ENCODE results near the gene IGSF23. TPM values are rescaled to one million over a fixed set of nuclear protein-coding genes. Genes with fewer than 3 reads are reported as not detected.

Gene IGSF23
- total RNA-seq, 1 experiment from 2014 or later = not detected

DNA sequence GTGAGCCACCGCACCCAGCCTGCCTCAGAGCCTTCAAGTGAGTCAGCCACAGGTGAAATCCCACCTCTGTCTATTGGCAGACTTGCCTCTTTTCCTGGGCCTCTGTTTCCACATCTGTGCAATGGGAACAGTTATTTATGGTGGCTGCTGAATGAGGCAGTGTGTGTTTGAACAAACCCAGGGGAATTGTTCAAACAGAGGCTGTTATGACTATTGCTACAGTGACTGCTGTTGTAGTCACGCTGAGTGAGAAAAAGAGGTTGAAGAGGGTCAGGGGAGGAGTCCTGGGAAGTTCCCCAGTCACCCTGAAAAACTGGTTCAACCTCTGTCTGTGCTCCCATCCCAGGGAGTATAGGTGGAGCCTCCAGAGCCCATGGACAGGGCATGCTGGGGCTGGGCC is 58.0 kb downstream of the IGSF23 start, which contains the start of gene CEACAM19:
TSS of gene CEACAM19 (plus strand) at position 83 of the 400 bp plus-strand sequence. CDS start 450 bp downstream, outside the sequence.
- H3K9me3 ChIP-seq (ENCODE audit: insufficient read depth, low read depth) = no peaks in the 10 kb centered on the region
- H3K27me3 ChIP-seq (ENCODE audit: insufficient read depth, low read depth) = no peaks in the 10 kb centered on the region
- H4K20me1 ChIP-seq (ENCODE audit: insufficient read depth) = no peaks in the 10 kb centered on the region
- H3F3A ChIP-seq (ENCODE audit: insufficient read depth, low read depth) = peaks cover 59% of the 10 kb centered on the region
- H3K9me2 ChIP-seq (ENCODE audit: insufficient read depth) = no peaks in the 10 kb centered on the region
- peak within 1 kb of the TSS; percentile 57 for H3K27ac ChIP-seq
- TF ChIP-seq EZH2 (IDR thresholded peaks at IDR 0.05; ENCODE audit: low read depth) = no peak
- no peak for TF ChIP-seq CTCF (conservative IDR thresholded peaks at IDR 0.05)
- H3K4me2 ChIP-seq = peak within 1 kb of the TSS; percentile 53
- intact Hi-C loops (cut with micrococcal nuclease; ENCODE audit: unreplicated experiment) = no loop called here
- no peak within 1 kb of the TSS for H2AFZ ChIP-seq
- BruUV-seq (replicated peaks) = no TSS peak
- ChIA-PET POLR2A (ENCODE audit: unreplicated experiment) (no interaction called here), CTCF (no interaction called here)
- no peaks in the 10 kb centered on the region for H3K79me2 ChIP-seq (ENCODE audit: low read depth)
- peak; percentile 52 to 91 for DNase-seq
- no peak within 1 kb of the TSS for H3K4me3 ChIP-seq
- H3K36me3 ChIP-seq (ENCODE audit: low read depth) = no peaks in the 10 kb centered on the region
- peaks cover 32% of the 10 kb centered on the region for H3K4me1 ChIP-seq (replicated peaks; ENCODE audit: insufficient read depth)

DNA sequence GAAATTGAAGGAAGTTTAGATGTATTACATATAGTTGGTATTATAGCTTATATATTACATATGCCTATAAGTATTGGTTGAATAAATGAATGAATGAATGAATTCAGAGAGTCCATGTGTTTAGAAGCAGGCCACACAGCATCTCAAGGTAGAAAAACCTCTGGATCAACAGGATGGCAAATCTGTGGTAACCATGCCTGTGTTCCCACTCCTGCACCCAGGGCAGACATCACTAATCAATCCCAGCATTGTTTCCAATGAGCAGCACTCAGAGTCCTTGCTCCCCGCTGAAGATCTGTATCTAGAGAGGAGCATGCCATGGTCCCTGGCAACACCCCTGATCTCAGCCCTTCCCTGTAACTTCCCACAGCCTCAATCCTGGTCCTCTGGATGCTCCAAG is 58.9 kb downstream of the IGSF23 start:
- H3K27me3 ChIP-seq (ENCODE audit: insufficient read depth, low read depth) = no peaks in the 10 kb centered on the region
- intact Hi-C loops (cut with micrococcal nuclease; ENCODE audit: unreplicated experiment) = no loop called here
- no peak overlapping the region for H3K4me2 ChIP-seq
- DNase-seq = no peak
- H3K9me2 ChIP-seq (ENCODE audit: insufficient read depth) = no peaks in the 10 kb centered on the region
- H3K9me3 ChIP-seq (ENCODE audit: insufficient read depth, low read depth) = no peaks in the 10 kb centered on the region
- ChIA-PET CTCF (no interaction called here), POLR2A (ENCODE audit: unreplicated experiment) (no interaction called here)
- H2AFZ ChIP-seq = no peak overlapping the region
- TF ChIP-seq CTCF (conservative IDR thresholded peaks at IDR 0.05) (no peak), EZH2 (IDR thresholded peaks at IDR 0.05; ENCODE audit: low read depth) (no peak)
- no peaks in the 10 kb centered on the region for H3K36me3 ChIP-seq (ENCODE audit: low read depth)
- no peaks in the 10 kb centered on the region for H4K20me1 ChIP-seq (ENCODE audit: insufficient read depth)
- H3K27ac ChIP-seq = 0 out of 2 replicates have a peak overlapping the region, but pooled peaks have one; percentile 57
- H3K79me2 ChIP-seq (ENCODE audit: low read depth) = no peaks in the 10 kb centered on the region
- peaks cover 40% of the 10 kb centered on the region for H3K4me1 ChIP-seq (replicated peaks; ENCODE audit: insufficient read depth)
- BruUV-seq (replicated peaks) = no TSS peak
- H3F3A ChIP-seq (ENCODE audit: insufficient read depth, low read depth) = peaks cover 59% of the 10 kb centered on the region
- no peak overlapping the region for H3K4me3 ChIP-seq

GRCh38 chr19:44673510-44673909 is 60.1 kb downstream of the IGSF23 start:
- Histone ChIP-seq H2AFZ (no peak overlapping the region), H4K20me1 (ENCODE audit: insufficient read depth) (no peaks in the 10 kb centered on the region), H3K79me2 (ENCODE audit: low read depth) (no peaks in the 10 kb centered on the region), H3K9me2 (ENCODE audit: insufficient read depth) (no peaks in the 10 kb centered on the region), H3F3A (ENCODE audit: insufficient read depth, low read depth) (peaks cover 70% of the 10 kb centered on the region), H3K36me3 (ENCODE audit: low read depth) (no peaks in the 10 kb centered on the region), H3K27ac (no peak overlapping the region), H3K27me3 (ENCODE audit: insufficient read depth, low read depth) (no peaks in the 10 kb centered on the region), H3K9me3 (ENCODE audit: insufficient read depth, low read depth) (no peaks in the 10 kb centered on the region), H3K4me2 (no peak overlapping the region), H3K4me3 (no peak overlapping the region), H3K4me1 (replicated peaks; ENCODE audit: insufficient read depth) (peaks cover 50% of the 10 kb centered on the region)
- BruUV-seq (replicated peaks) = no TSS peak
- no peak for DNase-seq
- intact Hi-C loops (cut with micrococcal nuclease; ENCODE audit: unreplicated experiment) = no loop called here
- POLR2A ChIA-PET (ENCODE audit: unreplicated experiment) = no interaction called here
- CTCF ChIA-PET = no interaction called here
- TF ChIP-seq CTCF (conservative IDR thresholded peaks at IDR 0.05) (no peak), EZH2 (IDR thresholded peaks at IDR 0.05; ENCODE audit: low read depth) (no peak)
